GM12801 (cell line): Measurements from ENCODE around the gene RNF121.

ENCODE experiments used
- CTCF ChIP-seq: IDR thresholded peaks from one replicate; pipeline ENCODE4 v1.5.1; 2011; ENCODE audit warnings: control low read depth; ENCODE audit not compliant: insufficient read length; ENCODE audit errors: extremely low read depth

The RNF121 gene

DNA sequence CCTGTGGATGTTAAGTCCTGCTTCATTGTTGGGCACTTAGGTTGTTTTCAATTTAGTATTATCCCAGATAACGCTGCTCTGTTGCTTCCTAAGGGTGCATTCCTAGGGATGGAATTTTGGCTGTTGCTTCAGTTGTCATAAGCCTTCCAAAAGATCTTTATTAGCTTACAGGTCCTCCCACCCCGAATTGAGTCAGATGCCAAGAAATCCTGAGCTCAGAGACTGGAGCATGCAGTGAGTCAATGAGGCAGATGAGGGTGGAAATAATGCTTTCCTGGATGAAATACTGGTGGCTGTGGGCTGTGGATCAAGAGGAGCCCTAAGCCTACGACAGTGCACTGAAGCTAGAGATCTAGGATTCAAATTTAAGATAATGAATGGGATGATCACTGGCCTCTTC lies 59.2 kb downstream of the RNF121 start:
- TF ChIP-seq CTCF: no peak

DNA sequence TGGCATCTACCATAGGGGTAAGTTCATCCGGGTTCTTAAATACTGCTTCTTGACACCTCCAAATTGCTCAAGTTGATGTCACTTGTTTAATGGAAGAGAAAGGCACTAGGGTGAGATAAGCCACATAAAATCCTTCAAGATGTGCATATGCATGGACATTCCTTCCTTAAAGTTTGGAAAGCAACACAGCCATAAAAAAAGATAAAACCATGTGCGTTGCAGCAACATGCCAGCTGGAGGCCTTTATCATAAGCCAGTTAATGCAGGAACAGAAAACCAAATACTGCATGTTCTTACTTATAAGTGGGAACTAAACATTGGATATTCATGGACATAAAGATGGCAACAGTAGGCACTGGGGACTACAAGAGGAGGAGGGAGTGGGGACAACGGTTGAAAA lies 61.9 kb downstream of the RNF121 start:
- no peak for TF ChIP-seq CTCF

DNA sequence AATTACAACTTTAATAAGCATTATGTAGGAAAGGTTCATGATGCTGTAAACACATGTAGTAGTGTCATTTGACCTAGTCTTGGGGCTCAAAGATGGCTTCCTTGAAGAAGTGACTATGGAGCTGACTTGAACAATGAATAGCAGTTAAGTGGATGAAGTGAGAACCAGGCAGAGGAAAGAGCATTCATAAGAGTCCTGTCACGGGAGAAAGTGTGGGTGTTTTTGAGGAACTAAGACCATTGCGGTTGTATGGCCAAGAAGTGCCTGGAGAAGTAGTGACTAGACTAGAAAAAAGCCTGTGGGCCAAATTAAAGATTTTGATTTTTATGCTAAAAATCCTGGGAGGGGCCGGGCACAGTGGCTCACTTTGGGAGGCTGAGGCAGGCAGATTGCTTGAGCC lies 62.6 kb downstream of the RNF121 start:
- TF ChIP-seq CTCF: no peak

- TF ChIP-seq CTCF: no peak
Measured at GRCh38 chr11:71992136-71992730, 63.4 kb downstream of the RNF121 start.

- TF ChIP-seq CTCF: no peak
Measured at GRCh38 chr11:71994786-71995185, 65.9 kb downstream of the RNF121 start.

DNA sequence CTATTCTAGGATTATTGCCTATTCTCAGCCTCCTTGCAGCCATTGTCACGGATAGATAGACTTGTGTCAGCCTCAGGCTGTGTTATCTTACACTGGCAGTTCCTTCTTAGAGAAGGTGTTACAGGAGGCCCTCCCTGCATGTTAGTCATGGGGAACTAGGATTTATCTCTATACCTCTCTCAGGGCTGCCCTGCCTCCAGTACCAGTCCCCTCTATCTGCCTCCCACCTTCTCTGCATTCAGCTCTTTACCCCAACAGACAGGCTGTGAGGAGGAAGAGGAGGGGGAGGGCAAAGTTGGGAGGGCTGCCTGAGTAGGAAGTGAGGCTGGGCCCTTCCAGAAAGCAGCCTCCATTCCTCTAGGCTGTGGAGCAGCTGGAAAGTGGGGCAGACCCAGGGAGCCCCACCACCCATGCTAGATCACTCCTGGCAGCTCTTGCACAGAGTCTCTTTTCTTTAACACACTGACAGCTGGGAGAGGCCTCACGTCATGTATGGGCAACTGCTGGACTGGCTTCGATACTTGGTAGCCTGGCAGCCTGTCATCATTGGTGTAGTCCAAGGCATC lies 67.0 kb downstream of the RNF121 start:
- no peak for TF ChIP-seq CTCF

DNA sequence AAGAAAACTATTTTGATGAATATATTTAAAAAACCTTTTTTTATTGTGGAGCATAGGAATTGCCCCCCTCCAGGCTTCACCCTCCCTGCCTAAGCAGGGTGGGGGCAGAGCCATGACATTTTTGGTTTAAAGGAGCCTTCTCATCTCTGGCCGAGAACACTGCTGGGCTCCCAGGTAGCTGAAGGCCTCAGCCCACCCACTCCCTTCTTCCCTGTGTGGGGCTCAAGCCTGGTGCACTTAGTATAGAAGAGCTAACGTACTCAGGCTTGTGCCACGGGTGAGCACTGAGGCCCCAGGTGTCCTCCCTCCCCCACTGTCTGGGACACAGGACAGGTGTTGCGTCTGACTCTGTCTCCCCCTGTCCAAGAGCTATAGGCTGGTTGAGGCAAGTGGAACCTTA lies 67.7 kb downstream of the RNF121 start:
- no peak for TF ChIP-seq CTCF
